HepG2 (cell line): ENCODE data around the gene MKS1. TPM values are rescaled to one million over a fixed set of nuclear protein-coding genes. Genes with fewer than 3 reads are reported as not detected.

ENCODE experiments used
- AHR ChIP-seq: IDR thresholded peaks from 2 replicates; pipeline ENCODE4 v1.6.1; 2018; ENCODE audit warnings: missing genetic modification reagents, missing compliant biosample characterization
- ARID5B ChIP-seq: IDR thresholded peaks from 2 replicates; pipeline ENCODE4 v1.4.0; 2020; ENCODE audit warnings: mild to moderate bottlenecking, missing genetic modification reagents
- ERF ChIP-seq: IDR thresholded peaks from 2 replicates; pipeline ENCODE4 v1.6.1; 2018; ENCODE audit warnings: missing biosample characterization, missing genetic modification reagents
- GATA4 ChIP-seq: sonication (generic); IDR thresholded peaks from 2 replicates; pipeline ENCODE4 v1.6.1; 2016; ENCODE audit warnings: antibody characterized with exemption, low read depth, borderline replicate concordance
- GTF2F1 ChIP-seq: fragments of 150-350 bp; IDR thresholded peaks from 2 replicates; pipeline ENCODE4 v1.6.1; 2014; ENCODE audit warnings: low read length
- NFAT5 ChIP-seq: sonication (generic); formaldehyde crosslinking; IDR thresholded peaks from 2 replicates; pipeline ENCODE4 v1.4.0; 2020; ENCODE audit warnings: missing genetic modification reagents
- RAD21 ChIP-seq: fragments of 450-650 bp; formaldehyde crosslinking; IDR thresholded peaks from 2 replicates; pipeline ENCODE4 v1.5.0; 2020; ENCODE audit warnings: mild to moderate bottlenecking
- RELA ChIP-seq: sonication (generic); formaldehyde crosslinking; IDR thresholded peaks from 2 replicates; pipeline ENCODE4 v1.4.0; 2020; ENCODE audit warnings: missing genetic modification reagents
- WIZ ChIP-seq: sonication (generic); formaldehyde crosslinking; IDR thresholded peaks from 2 replicates; pipeline ENCODE4 v1.5.1; 2020; ENCODE audit warnings: mild to moderate bottlenecking, missing genetic modification reagents
- ZNF260 ChIP-seq: sonication (generic); formaldehyde crosslinking; IDR thresholded peaks from 2 replicates; pipeline ENCODE4 v1.4.0; 2020; ENCODE audit warnings: missing genetic modification reagents, low read depth, mild to moderate bottlenecking, borderline replicate concordance
- ZNF558 ChIP-seq: sonication (generic); formaldehyde crosslinking; IDR thresholded peaks from 2 replicates; pipeline ENCODE4 v1.9.0; 2022; ENCODE audit warnings: mild to moderate bottlenecking, missing genetic modification reagents, borderline replicate concordance
- ZNF567 ChIP-seq: sonication (generic); formaldehyde crosslinking; IDR thresholded peaks from 2 replicates; pipeline ENCODE4 v1.8.1; 2023; ENCODE audit warnings: mild to moderate bottlenecking, missing genetic modification reagents, borderline replicate concordance
- ZNF724P ChIP-seq: sonication (generic); formaldehyde crosslinking; IDR thresholded peaks from 2 replicates; pipeline ENCODE4 v1.8.0; 2022; ENCODE audit warnings: missing genetic modification reagents, borderline replicate concordance
- polyA plus RNA-seq, 8 experiments: library from polyadenylated mRNA; depleted of rRNA in 3 of 8; stranded (reverse) in 7 of 8; unstranded in 1 of 8; fragments of >200 nt; fragmentation: Illumina TruSeq in 4 of 8; extraction: Trizol in 4 of 8; gene quantifications; 2 replicates each; pipeline versions ENCODE4 v1.2.1 to v1.2.3, GENCODE V29; 2011 to 2016; ENCODE audit warnings: low read depth in 4 of 8, missing spikeins in 1 of 8, mixed read lengths in 1 of 8; ENCODE audit not compliant: insufficient read depth in 1 of 8
- total RNA-seq, 5 experiments: library from RNA; depleted of rRNA; stranded (reverse); fragments of >200 nt; fragmentation: Illumina TruSeq; extraction: Trizol; gene quantifications; 2 replicates each; pipeline ENCODE4 v1.2.3, GENCODE V29; 2016; ENCODE audit warnings: low read depth in 1 of 5
- TF ChIP-seq, protein P1 (sequence below): sonication (generic); formaldehyde crosslinking; IDR thresholded peaks from 2 replicates; pipeline ENCODE4 v1.5.1; 2020; ENCODE audit warnings: missing genetic modification reagents, mild to moderate bottlenecking, borderline replicate concordance
- TF ChIP-seq, protein P2 (sequence below): sonication (generic); formaldehyde crosslinking; IDR thresholded peaks from 2 replicates; pipeline ENCODE4 v1.8.0; 2022; ENCODE audit warnings: missing genetic modification reagents, mild to moderate bottlenecking, moderate library complexity, borderline replicate concordance

Gene MKS1
- total and polyA plus RNA-seq, 2 of the 13 experiments (the other 11 are each of a cell fraction or from before 2014, with no cell fraction given) = 16.1 to 26.3 TPM

GRCh38 chr17:58249270-58250133 is 30.4 kb upstream of the MKS1 start (continued):
- TF ChIP-seq NFAT5 (CRISPR knock-in tag) (peak; percentile 95), GATA4 (no peak), WIZ (no peak; the same call in 1 of the 2 replicates), ZNF558 (CRISPR knock-in tag) (peak; percentile 90; the same call in 1 of the 2 replicates), ZNF260 (CRISPR knock-in tag) (0 out of 2 replicates have a peak, but pooled peaks have one; percentile 39), GTF2F1 (no peak), ZNF724P (no peak), RAD21 (CRISPR knock-in tag) (peak; percentile 77), AHR (CRISPR knock-in tag) (peak; percentile 49; the same call in 1 of the 2 replicates), ZNF567 (CRISPR knock-in tag) (no peak), ARID5B (peak; percentile 67), ERF (CRISPR knock-in tag) (peak; percentile 83), RELA (CRISPR knock-in tag) (no peak)
- TF ChIP-seq, protein P1, sequence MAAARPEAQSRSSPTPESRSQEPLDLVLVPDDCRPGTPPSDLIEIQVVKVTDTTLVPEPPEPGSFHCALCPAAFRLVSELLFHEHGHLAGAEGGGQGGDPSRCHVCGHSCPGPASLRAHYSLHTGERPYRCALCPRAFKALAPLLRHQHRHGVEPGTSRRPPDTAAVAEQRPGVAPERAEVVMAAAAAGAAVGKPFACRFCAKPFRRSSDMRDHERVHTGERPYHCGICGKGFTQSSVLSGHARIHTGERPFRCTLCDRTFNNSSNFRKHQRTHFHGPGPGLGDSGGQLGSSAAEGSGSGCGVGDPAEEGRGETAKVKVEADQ (CRISPR knock-in tag) = peak; percentile 82; the same call in 1 of the 2 replicates
- TF ChIP-seq, protein P2, sequence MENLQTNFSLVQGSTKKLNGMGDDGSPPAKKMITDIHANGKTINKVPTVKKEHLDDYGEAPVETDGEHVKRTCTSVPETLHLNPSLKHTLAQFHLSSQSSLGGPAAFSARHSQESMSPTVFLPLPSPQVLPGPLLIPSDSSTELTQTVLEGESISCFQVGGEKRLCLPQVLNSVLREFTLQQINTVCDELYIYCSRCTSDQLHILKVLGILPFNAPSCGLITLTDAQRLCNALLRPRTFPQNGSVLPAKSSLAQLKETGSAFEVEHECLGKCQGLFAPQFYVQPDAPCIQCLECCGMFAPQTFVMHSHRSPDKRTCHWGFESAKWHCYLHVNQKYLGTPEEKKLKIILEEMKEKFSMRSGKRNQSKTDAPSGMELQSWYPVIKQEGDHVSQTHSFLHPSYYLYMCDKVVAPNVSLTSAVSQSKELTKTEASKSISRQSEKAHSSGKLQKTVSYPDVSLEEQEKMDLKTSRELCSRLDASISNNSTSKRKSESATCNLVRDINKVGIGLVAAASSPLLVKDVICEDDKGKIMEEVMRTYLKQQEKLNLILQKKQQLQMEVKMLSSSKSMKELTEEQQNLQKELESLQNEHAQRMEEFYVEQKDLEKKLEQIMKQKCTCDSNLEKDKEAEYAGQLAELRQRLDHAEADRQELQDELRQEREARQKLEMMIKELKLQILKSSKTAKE (CRISPR knock-in tag) = no peak
